KMS-11 (cell line): ENCODE measurements around the gene ECT2L.

Experiments
- H2AFZ ChIP-seq: fragments of 200-600 bp; sonication (generic); 2 replicates; pipeline ENCODE4 v1.6.1; 2016; ENCODE audit warnings: antibody characterized with exemption, mixed run types, low read depth
- H3K27ac ChIP-seq: fragments of 200-600 bp; sonication (generic); 2 replicates; pipeline ENCODE4 v1.6.1; 2016; ENCODE audit warnings: mild to moderate bottlenecking, mixed run types
- H3K27me3 ChIP-seq: fragments of 200-600 bp; sonication (generic); 2 replicates; pipeline ENCODE4 v1.6.1; 2017; ENCODE audit warnings: mild to moderate bottlenecking, low read depth, mixed run types, moderate library complexity; ENCODE audit not compliant: insufficient read depth
- H3K36me3 ChIP-seq: fragments of 200-600 bp; sonication (generic); 2 replicates; pipeline ENCODE4 v1.6.1; 2017; ENCODE audit warnings: mild to moderate bottlenecking, mixed run types; ENCODE audit not compliant: insufficient read depth
- H3K4me1 ChIP-seq: fragments of 200-600 bp; sonication (generic); 2 replicates; pipeline ENCODE4 v1.6.1; 2016; ENCODE audit warnings: mild to moderate bottlenecking, low read depth, mixed run types; ENCODE audit not compliant: poor library complexity, severe bottlenecking
- H3K4me2 ChIP-seq: fragments of 200-600 bp; sonication (generic); 2 replicates; pipeline ENCODE4 v1.7.0; 2016; ENCODE audit warnings: mild to moderate bottlenecking, mixed run types
- H3K4me3 ChIP-seq: fragments of 200-600 bp; sonication (generic); IDR thresholded peaks from 2 replicates; pipeline ENCODE4 v1.6.1; 2017; ENCODE audit warnings: low read depth, low read length, mixed read lengths; ENCODE audit not compliant: insufficient read depth
- H3K79me2 ChIP-seq: fragments of 200-600 bp; sonication (generic); 2 replicates; pipeline ENCODE4 v1.6.1; 2016; ENCODE audit warnings: low read depth, mixed run types; ENCODE audit not compliant: insufficient read depth
- H3K9ac ChIP-seq: fragments of 200-600 bp; sonication (generic); 2 replicates; pipeline ENCODE4 v1.6.1; 2016; ENCODE audit warnings: mild to moderate bottlenecking, mixed run types
- H4K20me1 ChIP-seq: fragments of 200-600 bp; sonication (generic); 2 replicates; pipeline ENCODE4 v1.6.1; 2016; ENCODE audit warnings: mild to moderate bottlenecking, mixed run types; ENCODE audit not compliant: insufficient read depth
- TF ChIP-seq, protein P1 (sequence below): fragments of 200-600 bp; sonication (generic); conservative IDR thresholded peaks from 2 replicates; pipeline ENCODE4 v1.6.1; 2017; ENCODE audit warnings: low read depth, mild to moderate bottlenecking, antibody characterized with exemption, low read length, moderate library complexity, mixed read lengths

ECT2L gene, protein sequence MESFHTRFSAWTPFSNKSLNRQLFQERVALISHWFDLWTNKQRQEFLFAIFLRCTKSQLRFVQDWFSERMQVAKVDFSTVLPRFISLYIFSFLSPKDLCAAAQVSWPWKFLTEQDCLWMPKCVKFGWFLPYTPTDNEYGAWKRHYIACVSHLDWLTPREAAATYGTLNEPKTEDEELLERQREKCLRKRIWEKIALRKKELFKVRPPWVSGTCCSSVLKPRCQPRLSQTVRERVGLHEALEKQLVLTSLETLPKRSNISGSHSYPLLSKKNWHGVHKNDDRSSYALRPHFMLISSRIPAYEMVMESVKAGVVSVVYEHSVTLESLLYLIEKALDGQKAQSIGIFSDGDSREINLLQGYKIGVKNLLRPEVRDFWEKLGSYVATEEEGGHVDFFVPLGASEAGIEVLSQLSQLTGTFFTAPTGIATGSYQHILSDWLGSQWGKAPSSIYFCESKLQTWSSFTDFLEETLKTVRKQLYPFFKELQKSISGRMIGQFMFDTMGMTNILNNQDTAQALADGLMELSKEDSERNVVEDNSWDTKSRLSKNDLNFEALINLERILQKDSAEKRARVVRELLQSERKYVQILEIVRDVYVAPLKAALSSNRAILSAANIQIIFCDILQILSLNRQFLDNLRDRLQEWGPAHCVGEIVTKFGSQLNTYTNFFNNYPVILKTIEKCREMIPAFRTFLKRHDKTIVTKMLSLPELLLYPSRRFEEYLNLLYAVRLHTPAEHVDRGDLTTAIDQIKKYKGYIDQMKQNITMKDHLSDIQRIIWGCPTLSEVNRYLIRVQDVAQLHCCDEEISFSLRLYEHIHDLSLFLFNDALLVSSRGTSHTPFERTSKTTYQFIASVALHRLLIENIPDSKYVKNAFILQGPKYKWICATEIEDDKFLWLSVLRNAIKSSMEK

DNA sequence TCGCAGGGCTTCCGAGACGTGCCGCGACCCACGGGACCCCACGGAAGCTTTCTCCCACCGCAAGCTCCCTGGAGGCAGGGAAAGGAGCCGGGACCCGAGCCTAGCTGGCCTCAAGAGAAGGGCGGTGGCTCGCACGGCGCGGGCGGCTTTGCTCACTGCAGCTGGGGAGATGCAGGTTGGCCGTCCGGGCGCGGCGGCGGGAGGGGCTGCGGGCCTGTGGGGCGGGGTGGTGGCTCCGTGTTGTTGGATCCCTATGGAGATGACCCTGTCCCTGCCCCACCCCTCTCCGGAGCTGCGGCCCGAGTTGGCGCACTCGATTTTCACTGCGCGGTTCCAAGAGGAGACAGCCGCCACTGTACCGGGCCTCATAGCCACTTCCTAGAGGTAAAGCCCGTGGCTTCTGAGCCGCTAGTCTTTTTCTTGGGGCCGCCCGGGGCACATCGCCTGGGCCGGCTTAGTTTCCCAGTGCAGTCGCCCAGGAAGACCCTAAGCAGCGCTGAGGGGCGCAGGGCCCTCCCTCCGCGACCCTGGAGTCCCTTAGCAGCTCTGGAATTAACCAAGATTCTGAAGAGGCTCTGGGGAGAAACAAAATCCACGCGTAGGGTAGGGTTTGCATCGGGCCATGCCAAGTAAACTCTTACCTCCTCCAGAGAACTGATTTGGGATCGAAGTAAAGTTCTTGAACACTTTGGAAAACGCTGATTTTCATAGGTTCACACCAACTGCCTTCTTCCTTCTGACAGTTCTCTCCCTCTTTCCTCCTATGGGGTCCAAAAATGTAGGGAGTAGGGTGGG lies at the start of gene ECT2L:
ECT2L (plus strand) TSS at position 279 of the 795 bp plus-strand sequence. CDS start 17,188 bp downstream, outside the sequence.
- TF ChIP-seq, protein P1, sequence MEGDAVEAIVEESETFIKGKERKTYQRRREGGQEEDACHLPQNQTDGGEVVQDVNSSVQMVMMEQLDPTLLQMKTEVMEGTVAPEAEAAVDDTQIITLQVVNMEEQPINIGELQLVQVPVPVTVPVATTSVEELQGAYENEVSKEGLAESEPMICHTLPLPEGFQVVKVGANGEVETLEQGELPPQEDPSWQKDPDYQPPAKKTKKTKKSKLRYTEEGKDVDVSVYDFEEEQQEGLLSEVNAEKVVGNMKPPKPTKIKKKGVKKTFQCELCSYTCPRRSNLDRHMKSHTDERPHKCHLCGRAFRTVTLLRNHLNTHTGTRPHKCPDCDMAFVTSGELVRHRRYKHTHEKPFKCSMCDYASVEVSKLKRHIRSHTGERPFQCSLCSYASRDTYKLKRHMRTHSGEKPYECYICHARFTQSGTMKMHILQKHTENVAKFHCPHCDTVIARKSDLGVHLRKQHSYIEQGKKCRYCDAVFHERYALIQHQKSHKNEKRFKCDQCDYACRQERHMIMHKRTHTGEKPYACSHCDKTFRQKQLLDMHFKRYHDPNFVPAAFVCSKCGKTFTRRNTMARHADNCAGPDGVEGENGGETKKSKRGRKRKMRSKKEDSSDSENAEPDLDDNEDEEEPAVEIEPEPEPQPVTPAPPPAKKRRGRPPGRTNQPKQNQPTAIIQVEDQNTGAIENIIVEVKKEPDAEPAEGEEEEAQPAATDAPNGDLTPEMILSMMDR, result no peak
- Histone ChIP-seq H4K20me1 (no peaks in the 10 kb centered on the region), H3K4me2 (no peak within 1 kb of the TSS), H3K4me1 (no peaks in the 10 kb centered on the region), H3K27ac (no peak within 1 kb of the TSS), H3K36me3 (no peaks in the 10 kb centered on the region), H3K79me2 (no peaks in the 10 kb centered on the region), H2AFZ (no peak within 1 kb of the TSS), H3K4me3 (no peak within 1 kb of the TSS), H3K9ac (no peak within 1 kb of the TSS), H3K27me3 (no peaks in the 10 kb centered on the region)

DNA sequence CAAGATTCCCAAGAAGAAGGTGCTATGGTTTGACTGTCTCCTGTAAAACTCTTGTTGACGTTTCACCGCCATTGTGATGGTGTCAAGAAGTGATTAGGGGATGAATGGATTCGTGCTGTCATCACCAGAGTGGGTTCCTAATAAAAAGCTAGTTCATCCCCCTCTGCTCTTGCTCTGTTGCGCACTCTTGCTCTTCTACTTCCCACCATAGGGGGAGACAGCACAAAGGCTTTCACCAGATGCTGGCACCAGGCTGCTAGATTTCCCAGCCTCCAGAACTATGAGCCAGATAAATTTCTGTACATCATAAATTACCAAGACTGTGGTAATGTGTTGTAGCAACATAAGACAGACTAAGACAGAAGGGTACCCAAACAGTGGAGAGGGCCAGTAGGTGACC lies 43.9 kb upstream of the ECT2L start:
- Histone ChIP-seq H3K4me3 (no peak overlapping the region), H3K79me2 (no peaks in the 10 kb centered on the region), H3K4me1 (no peaks in the 10 kb centered on the region), H3K36me3 (no peaks in the 10 kb centered on the region), H3K4me2 (no peak overlapping the region), H4K20me1 (no peaks in the 10 kb centered on the region), H3K27ac (no peak overlapping the region), H3K9ac (no peak overlapping the region), H2AFZ (no peak overlapping the region), H3K27me3 (no peaks in the 10 kb centered on the region)
- TF ChIP-seq, protein P1, result no peak

DNA sequence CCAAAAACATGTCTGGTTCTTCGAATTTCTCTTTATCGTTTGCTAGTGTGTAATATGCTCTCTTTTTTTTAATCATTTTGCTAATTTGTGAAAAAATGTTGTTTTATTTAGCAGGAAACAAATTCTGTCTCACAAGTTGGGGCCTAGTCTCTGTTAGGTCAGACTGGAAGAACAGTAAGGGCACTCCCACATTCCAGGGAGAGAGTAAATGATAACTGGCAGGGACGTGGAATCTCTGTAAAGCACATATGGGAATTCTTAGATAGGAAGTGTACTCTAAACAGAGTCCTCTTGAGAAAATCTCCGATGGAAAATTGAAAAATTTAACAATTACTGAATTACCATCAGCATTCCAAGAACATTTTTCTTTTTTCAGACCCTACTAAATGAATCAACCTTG lies 38.8 kb upstream of the ECT2L start:
- Histone ChIP-seq H3K9ac (no peak overlapping the region), H3K27me3 (no peaks in the 10 kb centered on the region), H3K79me2 (no peaks in the 10 kb centered on the region), H3K4me2 (no peak overlapping the region), H3K27ac (no peak overlapping the region), H3K4me1 (no peaks in the 10 kb centered on the region), H2AFZ (no peak overlapping the region), H4K20me1 (no peaks in the 10 kb centered on the region), H3K36me3 (no peaks in the 10 kb centered on the region), H3K4me3 (no peak overlapping the region)
- TF ChIP-seq, protein P1, result no peak
